Neural cell (in vitro differentiated cells): ENCODE results near the gene SRP54. TPM values are rescaled to one million over a fixed set of nuclear protein-coding genes. Genes with fewer than 3 reads are reported as not detected.

Source experiments
- H2AFZ ChIP-seq: fragments of 200-600, 300-800 bp; sonication (generic), shearing (Covaris generic); 2 replicates; pipeline ENCODE4 v1.6.0; 2014; ENCODE audit warnings: low read depth, mild to moderate bottlenecking, antibody characterized with exemption, low read length, moderate library complexity
- H3F3A ChIP-seq: fragments of 200-600 bp; shearing (Covaris generic); 2 replicates; pipeline ENCODE4 v1.6.1; 2016; ENCODE audit warnings: mild to moderate bottlenecking, moderate library complexity, mixed read lengths, antibody characterized with exemption, low read length; ENCODE audit not compliant: insufficient read depth, poor library complexity, severe bottlenecking
- H3K27ac ChIP-seq: fragments of 200-600, 300-800 bp; sonication (generic), shearing (Covaris generic); 2 replicates; pipeline ENCODE4 v1.5.1; 2014; ENCODE audit warnings: mild to moderate bottlenecking, low read length, moderate library complexity
- H3K27me3 ChIP-seq: fragments of 300-800, 200-600 bp; sonication (generic), shearing (Covaris generic); 2 replicates; pipeline ENCODE4 v1.6.0; 2014; ENCODE audit warnings: mild to moderate bottlenecking, low read depth, low read length, moderate library complexity; ENCODE audit not compliant: insufficient read depth
- H3K36me3 ChIP-seq: fragments of 300-800, 200-600 bp; sonication (generic), shearing (Covaris generic); 2 replicates; pipeline ENCODE4 v1.5.1; 2014; ENCODE audit warnings: mild to moderate bottlenecking, antibody characterized with exemption, low read length, moderate library complexity; ENCODE audit not compliant: insufficient read depth
- H3K4me2 ChIP-seq: fragments of 300-800, 200-600 bp; sonication (generic), shearing (Covaris generic); 2 replicates; pipeline ENCODE4 v1.6.0; 2014; ENCODE audit warnings: mild to moderate bottlenecking, low read length
- H3K4me3 ChIP-seq: fragments of 300-800, 200-600 bp; sonication (generic), shearing (Covaris generic); 2 replicates; pipeline ENCODE4 v1.5.1; 2014; ENCODE audit warnings: mild to moderate bottlenecking, low read length, moderate library complexity
- H3K79me2 ChIP-seq: fragments of 200-600 bp; shearing (Covaris generic); replicated peaks from 2 replicates; pipeline ENCODE4 v1.6.0; 2014; ENCODE audit warnings: mild to moderate bottlenecking, low read length, moderate library complexity; ENCODE audit not compliant: insufficient read depth
- H3K9ac ChIP-seq: fragments of 300-800, 200-600 bp; sonication (generic), shearing (Covaris generic); 2 replicates; pipeline ENCODE4 v1.6.1; 2016; ENCODE audit warnings: mild to moderate bottlenecking, low read length, mixed read lengths
- H3K9me2 ChIP-seq: fragments of 200-600 bp; shearing (Covaris generic); 2 replicates; pipeline ENCODE4 v1.6.1; 2016; ENCODE audit warnings: mild to moderate bottlenecking, low read length, mixed read lengths; ENCODE audit not compliant: insufficient read depth
- H3K9me3 ChIP-seq: fragments of 200-600, 300-800 bp; sonication (generic), shearing (Covaris generic); 2 replicates; pipeline ENCODE4 v1.6.1; 2016; ENCODE audit warnings: mild to moderate bottlenecking, mixed run types, low read length, moderate library complexity, mixed read lengths
- H4K20me1 ChIP-seq: fragments of 200-600 bp; shearing (Covaris generic); 2 replicates; pipeline ENCODE4 v1.6.1; 2016; ENCODE audit warnings: mild to moderate bottlenecking, mixed run types; ENCODE audit not compliant: insufficient read depth
- CTCF ChIP-seq: fragments of 450-650 bp; IDR thresholded peaks from 2 replicates; pipeline ENCODE4 v1.5.1; 2014; ENCODE audit warnings: antibody characterized with exemption, mild to moderate bottlenecking, moderate library complexity; ENCODE audit not compliant: poor library complexity, severe bottlenecking
- EP300 ChIP-seq: fragments of 450-650 bp; conservative IDR thresholded peaks from 2 replicates; pipeline ENCODE4 v1.6.1; 2014; ENCODE audit warnings: antibody characterized with exemption, mild to moderate bottlenecking, moderate library complexity; ENCODE audit not compliant: poor library complexity, severe bottlenecking
- EZH2 ChIP-seq: fragments of 200-600, 300-800 bp; shearing (Covaris generic), sonication (generic); IDR thresholded peaks from 2 replicates; pipeline ENCODE4 v1.6.1; 2014; ENCODE audit warnings: antibody characterized with exemption, low read length, borderline replicate concordance, mild to moderate bottlenecking; ENCODE audit not compliant: insufficient read depth, poor library complexity, severe bottlenecking
- MXI1 ChIP-seq: fragments of 450-650 bp; conservative IDR thresholded peaks from 2 replicates; pipeline ENCODE4 v1.6.1; 2014; ENCODE audit warnings: antibody characterized with exemption, mild to moderate bottlenecking; ENCODE audit not compliant: poor library complexity, severe bottlenecking
- POLR2AphosphoS5 ChIP-seq: IDR thresholded peaks from 2 replicates; pipeline ENCODE4 v1.6.1; 2012
- RAD21 ChIP-seq: fragments of 450-650 bp; conservative IDR thresholded peaks from 2 replicates; pipeline ENCODE4 v1.6.1; 2014; ENCODE audit warnings: antibody characterized with exemption, mild to moderate bottlenecking, moderate library complexity
- REST ChIP-seq: IDR thresholded peaks from 2 replicates; pipeline ENCODE4 v1.6.1; 2012; ENCODE audit warnings: borderline replicate concordance
- SMC3 ChIP-seq: fragments of 450-650 bp; conservative IDR thresholded peaks from 2 replicates; pipeline ENCODE4 v1.6.1; 2014; ENCODE audit warnings: antibody characterized with exemption, mild to moderate bottlenecking, moderate library complexity; ENCODE audit not compliant: poor library complexity
- TAF1 ChIP-seq: IDR thresholded peaks from 2 replicates; pipeline ENCODE4 v1.6.1; 2012; ENCODE audit warnings: low read depth
- polyA plus RNA-seq: library from polyadenylated mRNA; depleted of rRNA; stranded (reverse); fragments of >200 nt; gene quantifications from 2 replicates; pipeline ENCODE4 v1.2.3, GENCODE V29; 2014

SRP54 gene
- polyA plus RNA-seq, 1 donor from 2014 or later = 110 TPM

- no peaks in the 10 kb centered on the region for H3K9me3 ChIP-seq
- no peak overlapping the region for H3K9ac ChIP-seq
- H3K9me2 ChIP-seq = no peaks in the 10 kb centered on the region
- H3K27me3 ChIP-seq = no peaks in the 10 kb centered on the region
- no peak overlapping the region for H3K27ac ChIP-seq
- no peak for TF ChIP-seq RAD21
- TF ChIP-seq EZH2 = no peak
- no peak for TF ChIP-seq TAF1
- TF ChIP-seq SMC3 = no peak
- TF ChIP-seq POLR2AphosphoS5 = no peak
- H2AFZ ChIP-seq = no peak overlapping the region
- H3K4me2 ChIP-seq = no peak overlapping the region
- H4K20me1 ChIP-seq = no peaks in the 10 kb centered on the region
- no peaks in the 10 kb centered on the region for H3K79me2 ChIP-seq
- H3K4me3 ChIP-seq = no peak overlapping the region
- no peaks in the 10 kb centered on the region for H3F3A ChIP-seq
- H3K36me3 ChIP-seq = peaks cover 4% of the 10 kb centered on the region
These were observed 18.8 kb downstream of the SRP54 start for GRCh38 chr14:35001621-35002020.

GRCh38 chr14:35004839-35005238, 22.0 kb downstream of the SRP54 start:
- no peaks in the 10 kb centered on the region for H3K9me3 ChIP-seq
- no peak overlapping the region for H3K27ac ChIP-seq
- H3K79me2 ChIP-seq = no peaks in the 10 kb centered on the region
- no peak for TF ChIP-seq EZH2
- TF ChIP-seq REST = no peak
- TF ChIP-seq SMC3 = no peak
- no peak for TF ChIP-seq TAF1
- TF ChIP-seq CTCF = no peak
- no peak for TF ChIP-seq MXI1
- no peak for TF ChIP-seq RAD21
- TF ChIP-seq POLR2AphosphoS5 = no peak
- no peak for TF ChIP-seq EP300
- H3K9me2 ChIP-seq = no peaks in the 10 kb centered on the region
- no peak overlapping the region for H3K4me2 ChIP-seq
- peaks cover 4% of the 10 kb centered on the region for H3K36me3 ChIP-seq
- no peaks in the 10 kb centered on the region for H3K27me3 ChIP-seq
- H3K4me3 ChIP-seq = no peak overlapping the region
- H2AFZ ChIP-seq = no peak overlapping the region
- no peaks in the 10 kb centered on the region for H3F3A ChIP-seq
- no peaks in the 10 kb centered on the region for H4K20me1 ChIP-seq
- H3K9ac ChIP-seq = no peak overlapping the region

GRCh38 chr14:35016568-35016967, 33.8 kb downstream of the SRP54 start:
- Histone ChIP-seq H3K79me2 (no peaks in the 10 kb centered on the region), H3K9me2 (no peaks in the 10 kb centered on the region), H3K4me3 (no peak overlapping the region), H3K27me3 (no peaks in the 10 kb centered on the region), H3K9me3 (no peaks in the 10 kb centered on the region), H3K27ac (no peak overlapping the region), H3K36me3 (no peaks in the 10 kb centered on the region), H3K4me2 (no peak overlapping the region), H3K9ac (no peak overlapping the region), H2AFZ (no peak overlapping the region), H3F3A (no peaks in the 10 kb centered on the region), H4K20me1 (no peaks in the 10 kb centered on the region)
- TF ChIP-seq CTCF = no peak
- no peak for TF ChIP-seq MXI1
- TF ChIP-seq RAD21 = no peak
- TF ChIP-seq REST = no peak
- no peak for TF ChIP-seq SMC3
- no peak for TF ChIP-seq EZH2
- TF ChIP-seq EP300 = no peak
- TF ChIP-seq TAF1 = no peak
- no peak for TF ChIP-seq POLR2AphosphoS5
